ENCODE measurements around the gene PLCG1. TPM values are rescaled to one million over a fixed set of nuclear protein-coding genes. Genes with fewer than 3 reads are reported as not detected.

PLCG1 gene
- total RNA-seq, 2 experiments from 2014 or later, result 387 to 404 TPM

DNA sequence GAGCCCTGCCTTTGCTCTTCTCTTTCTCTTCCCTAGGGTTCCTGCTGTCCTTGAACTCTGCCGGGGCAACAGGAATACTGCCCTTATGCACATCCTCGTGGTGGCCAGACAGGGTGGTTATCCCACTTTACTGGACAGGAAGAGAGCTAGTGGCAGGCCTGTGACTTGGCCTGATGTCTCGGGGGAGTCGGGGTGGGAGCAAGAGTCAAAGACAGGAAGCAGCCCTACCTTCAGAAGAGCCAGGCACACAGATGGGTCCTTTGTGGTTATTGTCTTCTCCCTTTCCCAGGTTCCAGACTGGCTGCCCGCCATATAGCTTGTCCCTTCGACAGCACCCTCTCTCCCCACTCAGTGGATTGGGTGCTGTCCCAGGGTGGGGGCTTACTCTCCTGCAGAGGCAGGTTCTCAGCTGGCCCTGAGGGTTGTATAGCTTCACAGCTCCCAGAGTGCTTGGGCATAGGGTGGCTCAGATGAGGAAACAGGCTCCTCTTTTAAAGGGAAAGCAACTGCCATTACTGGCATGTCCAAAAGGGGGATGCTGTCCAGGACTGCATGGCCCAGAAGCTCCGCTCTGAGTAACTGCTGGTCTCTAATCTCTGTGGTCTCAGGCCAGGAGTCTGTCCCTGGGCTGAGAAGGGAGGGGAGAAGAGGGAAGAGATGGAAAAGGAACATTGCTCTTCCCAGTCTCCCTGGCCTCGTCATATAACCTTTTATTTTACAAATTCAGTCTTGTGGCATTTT is 17.3 kb downstream of the PLCG1 start:
- Mint-ChIP-seq H3K36me3 (ENCODE audit: low read depth) (peaks cover 37% of the 10 kb centered on the region), H3K27me3 (no peaks in the 10 kb centered on the region), H3K4me1 (ENCODE audit: low read depth) (peaks cover 95% of the 10 kb centered on the region), H3K27ac (peak overlapping the region; percentile 96), H3K9me3 (no peaks in the 10 kb centered on the region), H3K4me3 (peak overlapping the region; percentile 78)
- POLR2A ChIA-PET, result interaction anchor here (3.7 to 7.4 kb wide), 2 partner anchors 14 to 15 kb away, joined by 22 to 403 read pairs; partner anchors contain the start of gene PLCG1
- TF ChIP-seq, protein P1, sequence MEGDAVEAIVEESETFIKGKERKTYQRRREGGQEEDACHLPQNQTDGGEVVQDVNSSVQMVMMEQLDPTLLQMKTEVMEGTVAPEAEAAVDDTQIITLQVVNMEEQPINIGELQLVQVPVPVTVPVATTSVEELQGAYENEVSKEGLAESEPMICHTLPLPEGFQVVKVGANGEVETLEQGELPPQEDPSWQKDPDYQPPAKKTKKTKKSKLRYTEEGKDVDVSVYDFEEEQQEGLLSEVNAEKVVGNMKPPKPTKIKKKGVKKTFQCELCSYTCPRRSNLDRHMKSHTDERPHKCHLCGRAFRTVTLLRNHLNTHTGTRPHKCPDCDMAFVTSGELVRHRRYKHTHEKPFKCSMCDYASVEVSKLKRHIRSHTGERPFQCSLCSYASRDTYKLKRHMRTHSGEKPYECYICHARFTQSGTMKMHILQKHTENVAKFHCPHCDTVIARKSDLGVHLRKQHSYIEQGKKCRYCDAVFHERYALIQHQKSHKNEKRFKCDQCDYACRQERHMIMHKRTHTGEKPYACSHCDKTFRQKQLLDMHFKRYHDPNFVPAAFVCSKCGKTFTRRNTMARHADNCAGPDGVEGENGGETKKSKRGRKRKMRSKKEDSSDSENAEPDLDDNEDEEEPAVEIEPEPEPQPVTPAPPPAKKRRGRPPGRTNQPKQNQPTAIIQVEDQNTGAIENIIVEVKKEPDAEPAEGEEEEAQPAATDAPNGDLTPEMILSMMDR (IDR thresholded peaks at IDR 0.05), result no peak
- peaks cover 22% of the 10 kb centered on the region for H3K36me3 ChIP-seq (ENCODE audit: insufficient read depth, low read length)
- H3K4me1 ChIP-seq (ENCODE audit: insufficient read depth, low read length), result peaks cover 100% of the 10 kb centered on the region
- H3K4me3 ChIP-seq (ENCODE audit: low read length), result no peak overlapping the region
- no peaks in the 10 kb centered on the region for H3K9me3 ChIP-seq (ENCODE audit: control insufficient read depth in 1 of 2, insufficient read depth in 1 of 2, low read length in 2 of 2)
- CTCF ChIA-PET, result interaction anchor here (1.8 to 7.2 kb wide), 2 partner anchors 11 to 18 kb away, joined by 10 to 66 read pairs; partner anchors contain the start of gene PLCG1
- H3K27ac ChIP-seq (ENCODE audit: low read depth in 1 of 2, low read length in 2 of 2), result peak overlapping the region; percentile 78 to 82
- DNase-seq, result peak in 1 of 14 experiments; percentile 33
- no peaks in the 10 kb centered on the region for H3K27me3 ChIP-seq (ENCODE audit: control insufficient read depth in 1 of 2, insufficient read depth in 2 of 2, low read length in 2 of 2)
- intact Hi-C loops (cut with DNase I, micrococcal nuclease), result loop anchor here in 1 of 2 experiments (5.0 kb wide), 2 partner anchors 127 to 163 kb away; partner anchors contain the start of genes TOP1 and ZHX3
- no peak for ATAC-seq (ENCODE audit: poor library complexity)

DNA sequence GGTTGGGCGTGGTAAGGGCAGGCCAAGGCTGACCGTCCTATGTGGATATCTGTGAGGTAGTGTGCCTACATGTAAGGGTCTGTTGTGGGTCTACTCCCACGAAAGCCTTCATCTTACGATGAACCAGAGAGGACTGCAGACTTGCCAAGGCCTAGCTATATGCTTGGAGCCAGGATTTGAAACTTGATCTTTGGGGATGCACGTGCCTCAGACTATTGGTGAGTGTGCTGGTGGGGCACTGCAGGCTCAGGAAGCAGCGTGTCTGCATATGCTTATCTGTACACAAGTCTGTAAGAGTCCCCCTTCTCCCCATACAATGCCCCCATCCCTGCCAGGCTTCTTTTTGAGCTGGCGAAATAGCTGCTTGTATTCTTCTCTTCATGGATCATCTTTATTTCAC is 17.9 kb downstream of the PLCG1 start:
- no peaks in the 10 kb centered on the region for H3K27me3 ChIP-seq (ENCODE audit: control insufficient read depth in 1 of 2, insufficient read depth in 2 of 2, low read length in 2 of 2)
- H3K36me3 ChIP-seq (ENCODE audit: insufficient read depth, low read length), result peaks cover 28% of the 10 kb centered on the region
- Mint-ChIP-seq H3K27me3 (no peaks in the 10 kb centered on the region), H3K36me3 (ENCODE audit: low read depth) (peaks cover 43% of the 10 kb centered on the region), H3K4me3 (peak overlapping the region; percentile 43), H3K27ac (peak overlapping the region; percentile 96), H3K4me1 (ENCODE audit: low read depth) (peaks cover 98% of the 10 kb centered on the region), H3K9me3 (no peaks in the 10 kb centered on the region)
- no peak for ATAC-seq (ENCODE audit: poor library complexity)
- ChIA-PET POLR2A (interaction anchor here (3.7 to 7.4 kb wide), 2 partner anchors 14 to 15 kb away, joined by 22 to 403 read pairs; partner anchors contain the start of gene PLCG1), CTCF (interaction anchor here (1.0 to 7.2 kb wide), 3 partner anchors 12 to 19 kb away, joined by 3 to 66 read pairs (median 10); partner anchors contain the start of gene PLCG1)
- TF ChIP-seq, protein P1 (IDR thresholded peaks at IDR 0.05), result no peak
- H3K4me3 ChIP-seq (ENCODE audit: low read length), result no peak overlapping the region
- H3K27ac ChIP-seq (ENCODE audit: low read depth in 1 of 2, low read length in 2 of 2), result peak overlapping the region; percentile 78 to 82
- H3K4me1 ChIP-seq (ENCODE audit: insufficient read depth, low read length), result peaks cover 100% of the 10 kb centered on the region
- no peak for DNase-seq
- H3K9me3 ChIP-seq (ENCODE audit: control insufficient read depth in 1 of 2, insufficient read depth in 1 of 2, low read length in 2 of 2), result no peaks in the 10 kb centered on the region
- intact Hi-C loops (cut with DNase I, micrococcal nuclease), result loop anchor here in 1 of 2 experiments (5.0 kb wide), 2 partner anchors 128 to 162 kb away; partner anchors contain the start of genes TOP1 and ZHX3

DNA sequence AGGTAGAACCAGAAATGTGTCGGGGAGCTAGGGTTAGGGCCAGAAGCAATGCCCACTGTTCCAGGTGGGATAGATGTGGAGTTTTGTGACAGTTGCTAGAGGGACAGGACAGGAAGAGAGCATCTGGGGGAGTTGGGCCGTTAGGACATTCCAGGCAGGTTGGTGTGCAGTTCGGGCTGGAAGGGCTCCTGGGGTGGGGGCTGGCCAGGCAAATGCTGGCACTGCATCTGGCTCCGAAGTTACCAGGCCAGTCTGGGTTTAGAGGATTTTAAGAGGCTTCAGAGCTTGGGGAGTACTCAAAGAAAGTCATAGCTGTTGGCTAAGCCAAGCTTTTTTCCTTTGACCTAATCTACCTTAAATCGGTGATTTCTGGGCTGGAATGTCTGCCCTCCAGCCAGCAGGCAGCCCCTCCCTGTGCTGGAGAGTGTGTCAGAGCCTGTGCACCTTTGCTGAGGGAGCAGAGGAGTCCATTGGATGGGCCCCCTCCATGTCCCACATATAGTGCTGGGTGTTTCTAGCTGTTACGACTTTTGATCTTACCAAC is 20.8 kb downstream of the PLCG1 start:
- DNase-seq, result no peak
- TF ChIP-seq, protein P1 (IDR thresholded peaks at IDR 0.05), result no peak
- Mint-ChIP-seq H3K36me3 (ENCODE audit: low read depth) (peaks cover 59% of the 10 kb centered on the region), H3K27me3 (no peaks in the 10 kb centered on the region), H3K4me3 (peak overlapping the region; percentile 79), H3K27ac (peak overlapping the region; percentile 96), H3K9me3 (no peaks in the 10 kb centered on the region), H3K4me1 (ENCODE audit: low read depth) (peaks cover 95% of the 10 kb centered on the region)
- intact Hi-C loops (cut with DNase I, micrococcal nuclease), result loop anchor here in 1 of 2 experiments (5.0 kb wide), 2 partner anchors 131 to 159 kb away; partner anchors contain the start of genes TOP1 and ZHX3
- H3K36me3 ChIP-seq (ENCODE audit: insufficient read depth, low read length), result peaks cover 50% of the 10 kb centered on the region
- peak overlapping the region; percentile 44 for H3K4me3 ChIP-seq (ENCODE audit: low read length)
- H3K9me3 ChIP-seq (ENCODE audit: control insufficient read depth in 1 of 2, insufficient read depth in 1 of 2, low read length in 2 of 2), result no peaks in the 10 kb centered on the region
- ChIA-PET POLR2A (interaction anchor here (0.7 to 7.4 kb wide), 7 partner anchors 9 to 998 kb away, joined by 3 to 403 read pairs (median 7); partner anchors contain the start of gene PLCG1), CTCF (interaction anchor here (1.3 to 7.2 kb wide), 6 partner anchors 11 to 75 kb away, joined by 3 to 66 read pairs (median 6); partner anchors contain the start of gene PLCG1)
- ATAC-seq (ENCODE audit: poor library complexity), result no peak
- no peaks in the 10 kb centered on the region for H3K27me3 ChIP-seq (ENCODE audit: control insufficient read depth in 1 of 2, insufficient read depth in 2 of 2, low read length in 2 of 2)
- H3K27ac ChIP-seq (ENCODE audit: low read depth in 1 of 2, low read length in 2 of 2), result peak overlapping the region; percentile 78 to 85
- peaks cover 100% of the 10 kb centered on the region for H3K4me1 ChIP-seq (ENCODE audit: insufficient read depth, low read length)
